ENCODE data around the gene CD93. TPM values are rescaled to one million over a fixed set of nuclear protein-coding genes. Genes with fewer than 3 reads are reported as not detected.

Gene CD93
- total and polyA plus RNA-seq, 2 donors from 2014 or later, result 9.9 to 104 TPM

- Histone ChIP-seq H3K9me3 (ENCODE audit: control insufficient read depth in 2 of 3, insufficient read depth in 1 of 3, low read length in 3 of 3) (no peaks in the 10 kb centered on the region), H3K4me1 (ENCODE audit: control insufficient read depth in 2 of 3, insufficient read depth in 2 of 3, low read depth in 1 of 3, low read length in 3 of 3) (peaks cover 0 to 12% (median 0%) of the 10 kb centered on the region in 3 donors), H3K4me3 (ENCODE audit: low read length in 3 of 3) (no peak overlapping the region), H3K27ac (ENCODE audit: low read depth in 2 of 2, low read length in 2 of 2) (no peak overlapping the region), H3K27me3 (ENCODE audit: control insufficient read depth, insufficient read depth, low read length) (no peaks in the 10 kb centered on the region), H3K9ac (ENCODE audit: low read length in 3 of 3) (no peak overlapping the region), H3K36me3 (ENCODE audit: control insufficient read depth in 2 of 3, insufficient read depth in 3 of 3, low read length in 3 of 3) (no peaks in the 10 kb centered on the region)
- intact Hi-C loops (cut with DNase I), result no loop called here
- FAIRE-seq, result no peak
- no peak for DNase-seq
- TF ChIP-seq, protein P1, sequence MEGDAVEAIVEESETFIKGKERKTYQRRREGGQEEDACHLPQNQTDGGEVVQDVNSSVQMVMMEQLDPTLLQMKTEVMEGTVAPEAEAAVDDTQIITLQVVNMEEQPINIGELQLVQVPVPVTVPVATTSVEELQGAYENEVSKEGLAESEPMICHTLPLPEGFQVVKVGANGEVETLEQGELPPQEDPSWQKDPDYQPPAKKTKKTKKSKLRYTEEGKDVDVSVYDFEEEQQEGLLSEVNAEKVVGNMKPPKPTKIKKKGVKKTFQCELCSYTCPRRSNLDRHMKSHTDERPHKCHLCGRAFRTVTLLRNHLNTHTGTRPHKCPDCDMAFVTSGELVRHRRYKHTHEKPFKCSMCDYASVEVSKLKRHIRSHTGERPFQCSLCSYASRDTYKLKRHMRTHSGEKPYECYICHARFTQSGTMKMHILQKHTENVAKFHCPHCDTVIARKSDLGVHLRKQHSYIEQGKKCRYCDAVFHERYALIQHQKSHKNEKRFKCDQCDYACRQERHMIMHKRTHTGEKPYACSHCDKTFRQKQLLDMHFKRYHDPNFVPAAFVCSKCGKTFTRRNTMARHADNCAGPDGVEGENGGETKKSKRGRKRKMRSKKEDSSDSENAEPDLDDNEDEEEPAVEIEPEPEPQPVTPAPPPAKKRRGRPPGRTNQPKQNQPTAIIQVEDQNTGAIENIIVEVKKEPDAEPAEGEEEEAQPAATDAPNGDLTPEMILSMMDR (IDR thresholded peaks at IDR 0.05; ENCODE audit: borderline replicate concordance, extremely low read depth, insufficient read depth), result no peak
Observed at GRCh38 chr20:23088866-23089265, 2.7 kb upstream of the CD93 start.

GRCh38 chr20:23087587-23088251 lies 1.6 kb upstream of the CD93 start:
- no peak overlapping the region for H3K4me3 ChIP-seq (ENCODE audit: low read length in 3 of 3)
- no peaks in the 10 kb centered on the region for H3K27me3 ChIP-seq (ENCODE audit: control insufficient read depth, insufficient read depth, low read length)
- DNase-seq (no peak), FAIRE-seq (no peak)
- H3K27ac ChIP-seq (ENCODE audit: low read depth in 2 of 2, low read length in 2 of 2), result peak overlapping the region; percentile 91 to 97
- TF ChIP-seq, protein P1 (IDR thresholded peaks at IDR 0.05; ENCODE audit: borderline replicate concordance, extremely low read depth, insufficient read depth), result no peak
- no peak overlapping the region for H3K9ac ChIP-seq (ENCODE audit: low read length in 3 of 3)
- H3K4me1 ChIP-seq (ENCODE audit: control insufficient read depth in 2 of 3, insufficient read depth in 2 of 3, low read depth in 1 of 3, low read length in 3 of 3), result peaks cover 0 to 12% (median 0%) of the 10 kb centered on the region in 3 donors
- no peaks in the 10 kb centered on the region for H3K9me3 ChIP-seq (ENCODE audit: control insufficient read depth in 2 of 3, insufficient read depth in 1 of 3, low read length in 3 of 3)
- H3K36me3 ChIP-seq (ENCODE audit: control insufficient read depth in 2 of 3, insufficient read depth in 3 of 3, low read length in 3 of 3), result no peaks in the 10 kb centered on the region
- intact Hi-C loops (cut with DNase I), result no loop called here

- DNase-seq, result peak in 1 of 5 donors; percentile 84
- H3K27me3 ChIP-seq (ENCODE audit: control insufficient read depth, insufficient read depth, low read length), result no peaks in the 10 kb centered on the region
- no peaks in the 10 kb centered on the region for H3K9me3 ChIP-seq (ENCODE audit: control insufficient read depth in 2 of 3, insufficient read depth in 1 of 3, low read length in 3 of 3)
- TF ChIP-seq, protein P1 (IDR thresholded peaks at IDR 0.05; ENCODE audit: borderline replicate concordance, extremely low read depth, insufficient read depth), result no peak
- H3K27ac ChIP-seq (ENCODE audit: low read depth in 2 of 2, low read length in 2 of 2), result peak overlapping the region; percentile 91 to 97
- peak overlapping the region in 1 of 3 donors; percentile 53 for H3K9ac ChIP-seq (ENCODE audit: low read length in 3 of 3)
- intact Hi-C loops (cut with DNase I), result no loop called here
- no peaks in the 10 kb centered on the region for H3K36me3 ChIP-seq (ENCODE audit: control insufficient read depth in 2 of 3, insufficient read depth in 3 of 3, low read length in 3 of 3)
- H3K4me1 ChIP-seq (ENCODE audit: control insufficient read depth in 2 of 3, insufficient read depth in 2 of 3, low read depth in 1 of 3, low read length in 3 of 3), result peaks cover 0 to 12% (median 0%) of the 10 kb centered on the region in 3 donors
- H3K4me3 ChIP-seq (ENCODE audit: low read length in 3 of 3), result no peak overlapping the region
- FAIRE-seq, result no peak
Observed at GRCh38 chr20:23086931-23087411, 847 bp upstream of the CD93 start.
